Upper lobe of right lung (tissue), 1 donor: ENCODE data around the gene C4B. TPM values are rescaled to one million over a fixed set of nuclear protein-coding genes. Genes with fewer than 3 reads are reported as not detected.
A peak's percentile ranks its signal among the peaks of the same experiment; 100 is the strongest.

Experiments
- ATAC-seq: fragments of 200-7000 bp; cut with Tn5 transposase; one replicate; pipeline ENCODE4 v1.9.1; 2020; ENCODE audit warnings: mild to moderate bottlenecking, moderate library complexity
- DNase-seq: peaks from one replicate; pipeline ENCODE4 v3.0.0-alpha.2; 2020
- H3K27ac ChIP-seq: fragments of 200-600 bp; one replicate; pipeline ENCODE4 v1.8.0; 2022
- H3K27me3 ChIP-seq: fragments of 200-600 bp; one replicate; pipeline ENCODE4 v1.8.0; 2022; ENCODE audit warnings: mild to moderate bottlenecking
- H3K36me3 ChIP-seq: fragments of 200-600 bp; one replicate; pipeline ENCODE4 v1.8.0; 2022
- H3K4me1 ChIP-seq: fragments of 200-600 bp; one replicate; pipeline ENCODE4 v1.8.0; 2022
- H3K4me3 ChIP-seq: fragments of 200-600 bp; one replicate; pipeline ENCODE4 v1.8.0; 2022; ENCODE audit warnings: mild to moderate bottlenecking
- H3K9me3 ChIP-seq: fragments of 200-600 bp; one replicate; pipeline ENCODE4 v1.8.0; 2022
- intact Hi-C: fragments of 100-400 bp; cut with DNase I; formaldehyde crosslinking; loops from one replicate; pipeline ENCODE4 v1.11.0; 2022
- total RNA-seq: library from RNA; stranded (reverse); fragmentation: NEBNext Ultra II Directional; extraction: Animal tissue kit (Norgen Biotek cat#: 25700); gene quantifications from one replicate; pipeline ENCODE4 v1.2.1, GENCODE V29; 2021
- TF ChIP-seq, protein P1 (sequence below): fragments of 200-600 bp; IDR thresholded peaks from one replicate; pipeline ENCODE4 v1.8.0; 2022; ENCODE audit warnings: antibody characterized with exemption
- donor health status: DM: no; HTN: yes; CAD: no; lungs with severe emphysema.

The C4B gene
- total RNA-seq, 1 donor from 2014 or later = 166 TPM

DNA sequence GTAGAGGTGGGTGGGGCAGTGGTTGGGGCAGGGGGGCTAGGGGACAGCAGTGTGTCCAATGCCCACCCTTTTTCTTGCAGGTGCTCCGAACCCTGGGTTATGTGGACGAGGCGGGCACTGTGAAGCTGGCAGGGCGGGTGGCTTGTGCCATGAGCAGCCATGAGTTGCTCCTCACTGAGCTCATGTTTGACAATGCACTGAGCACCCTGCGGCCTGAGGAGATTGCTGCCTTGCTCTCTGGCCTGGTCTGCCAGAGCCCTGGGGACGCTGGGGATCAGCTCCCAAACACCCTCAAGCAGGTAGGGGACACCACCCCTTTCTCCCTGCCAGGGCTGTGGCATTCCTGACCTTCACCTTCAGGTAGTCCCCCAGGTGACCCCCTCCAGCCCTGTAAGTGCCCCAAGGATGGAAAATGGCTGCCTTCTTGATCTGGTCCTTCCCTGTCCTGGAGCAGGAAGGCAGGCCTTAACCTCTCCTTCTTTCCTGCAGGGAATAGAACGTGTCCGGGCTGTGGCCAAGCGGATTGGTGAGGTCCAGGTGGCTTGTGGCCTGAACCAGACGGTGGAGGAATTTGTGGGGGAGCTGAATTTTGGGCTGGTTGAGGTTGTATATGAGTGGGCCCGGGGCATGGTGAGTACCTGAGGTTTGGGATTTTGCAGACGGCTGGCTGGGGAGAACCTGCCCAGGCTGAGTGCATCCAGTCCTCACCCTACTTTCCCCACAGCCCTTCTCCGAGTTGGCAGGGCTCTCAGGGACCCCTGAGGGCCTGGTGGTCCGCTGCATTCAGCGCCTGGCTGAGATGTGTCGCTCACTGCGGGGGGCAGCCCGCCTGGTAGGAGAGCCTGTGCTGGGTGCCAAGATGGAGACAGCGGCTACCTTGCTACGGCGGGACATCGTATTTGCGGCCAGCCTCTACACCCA, 45.5 kb upstream of the C4B start:
- H3K36me3 ChIP-seq = peaks cover 58% of the 10 kb centered on the region
- no peaks in the 10 kb centered on the region for H3K27me3 ChIP-seq
- DNase-seq (no peak), ATAC-seq (no peak)
- no peak overlapping the region for H3K4me3 ChIP-seq
- intact Hi-C loops = no loop called here
- H3K27ac ChIP-seq = no peak overlapping the region
- peaks cover 20% of the 10 kb centered on the region for H3K4me1 ChIP-seq
- TF ChIP-seq, protein P1, sequence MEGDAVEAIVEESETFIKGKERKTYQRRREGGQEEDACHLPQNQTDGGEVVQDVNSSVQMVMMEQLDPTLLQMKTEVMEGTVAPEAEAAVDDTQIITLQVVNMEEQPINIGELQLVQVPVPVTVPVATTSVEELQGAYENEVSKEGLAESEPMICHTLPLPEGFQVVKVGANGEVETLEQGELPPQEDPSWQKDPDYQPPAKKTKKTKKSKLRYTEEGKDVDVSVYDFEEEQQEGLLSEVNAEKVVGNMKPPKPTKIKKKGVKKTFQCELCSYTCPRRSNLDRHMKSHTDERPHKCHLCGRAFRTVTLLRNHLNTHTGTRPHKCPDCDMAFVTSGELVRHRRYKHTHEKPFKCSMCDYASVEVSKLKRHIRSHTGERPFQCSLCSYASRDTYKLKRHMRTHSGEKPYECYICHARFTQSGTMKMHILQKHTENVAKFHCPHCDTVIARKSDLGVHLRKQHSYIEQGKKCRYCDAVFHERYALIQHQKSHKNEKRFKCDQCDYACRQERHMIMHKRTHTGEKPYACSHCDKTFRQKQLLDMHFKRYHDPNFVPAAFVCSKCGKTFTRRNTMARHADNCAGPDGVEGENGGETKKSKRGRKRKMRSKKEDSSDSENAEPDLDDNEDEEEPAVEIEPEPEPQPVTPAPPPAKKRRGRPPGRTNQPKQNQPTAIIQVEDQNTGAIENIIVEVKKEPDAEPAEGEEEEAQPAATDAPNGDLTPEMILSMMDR = no peak
- no peaks in the 10 kb centered on the region for H3K9me3 ChIP-seq

DNA sequence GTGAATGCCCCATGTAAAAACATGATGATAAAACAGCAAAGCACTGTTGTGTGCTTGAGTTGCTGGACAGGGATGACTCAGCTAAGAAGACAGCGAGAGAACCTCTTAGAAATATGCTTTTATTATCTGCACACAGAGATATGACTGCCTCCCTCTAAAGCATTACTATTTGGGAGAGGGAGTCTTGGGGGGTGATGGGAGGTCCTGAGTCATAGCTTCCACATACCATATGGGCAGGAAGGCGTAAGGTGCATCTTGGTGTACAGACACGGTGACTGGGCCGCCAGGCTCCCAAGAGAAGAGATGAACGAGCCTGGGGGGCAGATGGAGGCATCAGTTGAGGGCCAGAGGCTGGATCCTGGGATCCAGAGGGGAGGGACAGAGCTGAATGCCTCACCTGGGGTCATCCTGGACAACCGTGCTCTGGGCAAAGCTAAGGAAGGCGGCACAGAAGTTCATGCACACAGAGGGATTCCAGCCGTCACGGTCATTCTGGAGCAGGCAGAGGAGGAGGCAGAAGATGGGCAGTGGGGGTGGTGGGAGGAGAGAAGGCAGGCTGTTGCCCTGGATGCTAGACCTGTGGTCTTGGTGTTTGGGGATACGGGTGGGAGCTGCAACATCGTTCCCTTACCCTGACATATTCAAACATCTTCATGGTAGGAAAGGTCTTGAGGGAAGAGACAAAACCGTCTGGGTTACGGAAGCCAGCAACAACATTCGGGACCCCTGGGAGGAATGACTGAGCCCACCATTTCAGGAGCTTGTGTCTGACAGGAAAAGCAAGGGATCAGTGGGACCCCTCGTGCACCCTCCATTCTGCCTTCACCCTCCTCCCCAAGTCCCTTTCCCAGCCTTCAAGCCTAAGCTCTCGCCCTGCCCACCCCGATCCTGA, 44.6 kb upstream of the C4B start:
- TF ChIP-seq, protein P1 = no peak
- peaks cover 20% of the 10 kb centered on the region for H3K4me1 ChIP-seq
- intact Hi-C loops = no loop called here
- no peak overlapping the region for H3K27ac ChIP-seq
- no peaks in the 10 kb centered on the region for H3K9me3 ChIP-seq
- DNase-seq = no peak
- no peak overlapping the region for H3K4me3 ChIP-seq
- no peaks in the 10 kb centered on the region for H3K27me3 ChIP-seq
- peaks cover 50% of the 10 kb centered on the region for H3K36me3 ChIP-seq
- ATAC-seq = no peak

DNA sequence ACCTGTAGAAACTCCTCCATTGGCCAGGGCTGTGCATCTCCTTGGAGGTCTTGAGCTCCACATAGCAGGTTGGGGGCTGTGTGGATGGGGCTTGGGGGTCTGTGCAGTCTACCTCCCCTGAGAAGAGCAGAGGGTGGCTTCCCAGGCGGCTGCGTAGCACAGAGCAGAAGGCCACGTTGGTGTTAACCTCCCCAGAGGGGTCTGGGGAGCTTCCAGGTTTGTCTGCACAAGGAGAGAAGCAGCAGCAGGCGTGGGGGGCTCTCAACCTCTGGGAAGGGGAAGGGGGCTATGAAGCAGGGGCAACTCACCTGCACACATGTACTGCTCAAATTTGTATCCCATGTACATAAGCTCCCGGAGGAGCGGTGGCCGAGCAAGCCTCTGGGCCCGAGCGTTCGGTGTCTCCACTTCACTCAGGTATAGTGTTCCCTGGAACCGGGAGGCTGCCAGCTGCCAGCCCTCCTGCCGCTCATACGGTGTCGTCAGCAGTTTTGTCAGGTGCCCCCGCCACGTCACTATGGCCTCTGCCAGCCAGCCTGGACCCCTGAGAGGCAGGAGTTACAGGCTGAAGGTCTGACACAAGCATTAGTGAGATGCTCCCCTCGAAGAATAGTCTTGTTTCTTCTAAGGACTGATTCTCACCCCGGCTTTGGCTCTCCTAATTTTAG, 43.9 kb upstream of the C4B start:
- ATAC-seq = no peak
- H3K27ac ChIP-seq = peak overlapping the region; percentile 99
- H3K9me3 ChIP-seq = no peaks in the 10 kb centered on the region
- intact Hi-C loops = no loop called here
- no peak for DNase-seq
- TF ChIP-seq, protein P1 = no peak
- peak overlapping the region; percentile 84 for H3K4me3 ChIP-seq
- peaks cover 43% of the 10 kb centered on the region for H3K36me3 ChIP-seq
- no peaks in the 10 kb centered on the region for H3K27me3 ChIP-seq
- H3K4me1 ChIP-seq = peaks cover 20% of the 10 kb centered on the region

DNA sequence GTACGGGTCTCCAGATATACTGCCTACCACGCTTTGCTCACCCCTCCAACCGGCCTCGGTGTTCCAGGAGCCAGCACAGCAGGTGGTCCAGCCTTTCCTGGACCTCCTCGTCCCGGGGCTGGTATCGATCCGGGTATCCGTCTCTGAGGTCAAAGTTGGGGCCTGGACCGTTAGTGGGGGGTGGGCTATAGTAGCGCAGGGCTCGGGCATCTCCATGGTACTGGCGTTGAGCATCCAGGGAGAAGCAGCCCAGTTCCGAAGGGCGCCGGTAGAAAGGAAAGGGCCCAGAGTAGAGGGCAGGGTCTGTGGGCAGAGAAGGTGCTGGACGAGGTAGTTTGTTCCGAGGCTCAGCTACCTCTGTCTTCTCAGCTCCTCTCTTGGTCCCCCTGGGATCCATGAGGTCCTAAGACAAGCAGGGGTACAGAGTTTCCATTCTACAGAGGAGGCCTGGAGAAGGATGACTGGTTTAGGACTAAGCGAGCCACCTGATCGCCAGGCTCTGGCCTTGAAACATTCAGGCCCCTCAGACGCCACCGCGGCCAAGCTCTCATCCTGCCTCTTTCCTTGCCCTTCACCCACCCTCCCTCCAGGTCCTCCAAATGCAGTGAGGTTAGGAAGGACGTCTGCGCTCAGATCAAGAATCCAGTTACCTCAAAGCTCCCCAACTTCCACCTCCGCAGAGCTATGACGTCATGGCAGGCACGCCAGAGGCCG, 43.2 kb upstream of the C4B start:
- Histone ChIP-seq H3K36me3 (peaks cover 36% of the 10 kb centered on the region), H3K4me3 (peak overlapping the region; percentile 84), H3K9me3 (no peaks in the 10 kb centered on the region), H3K27ac (peak overlapping the region; percentile 99), H3K4me1 (peaks cover 20% of the 10 kb centered on the region), H3K27me3 (no peaks in the 10 kb centered on the region)
- ATAC-seq (no peak), DNase-seq (no peak)
- intact Hi-C loops = no loop called here
- TF ChIP-seq, protein P1 = no peak
